Thyroid gland (tissue), 4 donors: ENCODE results near the gene SHROOM2.

Source experiments
- POLR2A ChIP-seq, 2 donors: fragments of 450-650 bp; IDR thresholded peaks; one replicate each; pipeline ENCODE4 v1.6.1; 2017; ENCODE audit warnings: antibody characterized with exemption in 2 of 2, mild to moderate bottlenecking in 2 of 2, moderate library complexity in 1 of 2
- TF ChIP-seq, protein P1 (sequence below), 6 experiments: fragments of 200-600 bp in 3 of 6; fragments of 450-650 bp in 3 of 6; sonication (generic) in 3 of 6; IDR thresholded peaks; one replicate each; pipeline ENCODE4 v1.5.1; 2016 to 2019; ENCODE audit warnings: antibody characterized with exemption in 6 of 6, mild to moderate bottlenecking in 2 of 6, inconsistent platforms in 1 of 6, moderate library complexity in 1 of 6

DNA sequence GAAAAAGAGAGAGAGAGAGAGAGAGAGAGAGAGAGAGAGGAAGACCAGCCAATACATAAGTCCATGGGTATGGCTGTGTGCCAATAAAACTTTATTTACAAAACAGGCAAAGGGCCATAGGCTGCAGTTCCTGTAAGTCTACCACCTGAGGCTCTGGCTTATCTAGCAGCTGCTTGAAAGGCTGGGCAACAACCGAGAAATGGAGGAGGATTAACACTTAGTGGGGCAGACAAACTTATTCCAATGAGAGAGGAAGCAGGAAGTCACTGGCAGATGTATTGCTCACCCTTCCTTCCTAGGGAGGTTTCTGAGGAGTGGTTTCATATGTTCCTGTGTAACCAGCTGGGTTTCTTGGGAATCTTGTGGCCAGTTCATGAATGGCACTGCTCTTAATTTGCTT is 15.9 kb upstream of the SHROOM2 start:
- TF ChIP-seq POLR2A (IDR thresholded peaks at IDR 0.05), result no peak
- TF ChIP-seq, protein P1, sequence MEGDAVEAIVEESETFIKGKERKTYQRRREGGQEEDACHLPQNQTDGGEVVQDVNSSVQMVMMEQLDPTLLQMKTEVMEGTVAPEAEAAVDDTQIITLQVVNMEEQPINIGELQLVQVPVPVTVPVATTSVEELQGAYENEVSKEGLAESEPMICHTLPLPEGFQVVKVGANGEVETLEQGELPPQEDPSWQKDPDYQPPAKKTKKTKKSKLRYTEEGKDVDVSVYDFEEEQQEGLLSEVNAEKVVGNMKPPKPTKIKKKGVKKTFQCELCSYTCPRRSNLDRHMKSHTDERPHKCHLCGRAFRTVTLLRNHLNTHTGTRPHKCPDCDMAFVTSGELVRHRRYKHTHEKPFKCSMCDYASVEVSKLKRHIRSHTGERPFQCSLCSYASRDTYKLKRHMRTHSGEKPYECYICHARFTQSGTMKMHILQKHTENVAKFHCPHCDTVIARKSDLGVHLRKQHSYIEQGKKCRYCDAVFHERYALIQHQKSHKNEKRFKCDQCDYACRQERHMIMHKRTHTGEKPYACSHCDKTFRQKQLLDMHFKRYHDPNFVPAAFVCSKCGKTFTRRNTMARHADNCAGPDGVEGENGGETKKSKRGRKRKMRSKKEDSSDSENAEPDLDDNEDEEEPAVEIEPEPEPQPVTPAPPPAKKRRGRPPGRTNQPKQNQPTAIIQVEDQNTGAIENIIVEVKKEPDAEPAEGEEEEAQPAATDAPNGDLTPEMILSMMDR (IDR thresholded peaks at IDR 0.05), result no peak
